Osteocyte (in vitro differentiated cells): ENCODE measurements around the gene SMPD2. TPM values are rescaled to one million over a fixed set of nuclear protein-coding genes. Genes with fewer than 3 reads are reported as not detected.

Experiments
- DNase-seq: peaks from one replicate; pipeline ENCODE4 v3.0.0; 2021; ENCODE audit warnings: mixed read lengths; ENCODE audit not compliant: unreplicated experiment; ENCODE audit errors: extremely low spot score
- H3K27ac Mint-ChIP-seq: one replicate; pipeline ENCODE4 v1.8.0; 2021; ENCODE audit warnings: mild to moderate bottlenecking, mixed read lengths; ENCODE audit not compliant: unreplicated experiment
- H3K27me3 Mint-ChIP-seq: one replicate; pipeline ENCODE4 v1.8.0; 2021; ENCODE audit warnings: mixed read lengths; ENCODE audit not compliant: unreplicated experiment
- H3K36me3 Mint-ChIP-seq: one replicate; pipeline ENCODE4 v1.8.0; 2021; ENCODE audit warnings: mixed read lengths; ENCODE audit not compliant: unreplicated experiment
- H3K4me1 Mint-ChIP-seq: one replicate; pipeline ENCODE4 v1.8.0; 2021; ENCODE audit warnings: mixed read lengths; ENCODE audit not compliant: unreplicated experiment
- H3K4me3 Mint-ChIP-seq: one replicate; pipeline ENCODE4 v1.8.0; 2021; ENCODE audit warnings: mild to moderate bottlenecking, moderate library complexity, mixed read lengths; ENCODE audit not compliant: unreplicated experiment
- H3K9me3 Mint-ChIP-seq: one replicate; pipeline ENCODE4 v1.8.0; 2021; ENCODE audit warnings: mixed read lengths; ENCODE audit not compliant: unreplicated experiment
- total RNA-seq: library from RNA; stranded (reverse); gene quantifications from 2 replicates; pipeline ENCODE4 v1.2.1, GENCODE V29; 2021
- TF ChIP-seq, protein P1 (sequence below): fragments of 200-600 bp; sonication (generic); IDR thresholded peaks from 2 replicates; pipeline ENCODE4 v1.5.0; 2021; ENCODE audit warnings: antibody characterized with exemption, mild to moderate bottlenecking, moderate library complexity

The SMPD2 gene
- total RNA-seq, 1 donor from 2014 or later: 10.1 TPM

DNA sequence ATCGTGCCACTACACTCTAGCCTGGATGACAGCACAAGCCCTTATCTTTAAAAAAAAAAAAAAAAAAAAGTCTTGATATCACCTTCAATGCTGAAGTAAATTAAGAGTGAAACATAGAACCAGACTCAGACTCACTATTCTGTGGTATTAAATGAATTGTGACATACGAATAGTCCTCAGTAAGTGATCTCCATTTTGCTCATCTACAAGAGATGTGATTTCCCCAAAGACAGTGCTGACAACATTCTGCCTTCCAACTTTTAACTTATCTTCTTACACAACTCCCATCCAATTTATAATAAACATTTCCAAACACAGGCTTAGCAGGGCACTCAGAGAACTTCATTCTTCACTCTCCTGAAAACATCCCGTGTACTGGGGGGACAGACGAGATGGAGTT lies 34.5 kb downstream of the SMPD2 start:
- TF ChIP-seq, protein P1, sequence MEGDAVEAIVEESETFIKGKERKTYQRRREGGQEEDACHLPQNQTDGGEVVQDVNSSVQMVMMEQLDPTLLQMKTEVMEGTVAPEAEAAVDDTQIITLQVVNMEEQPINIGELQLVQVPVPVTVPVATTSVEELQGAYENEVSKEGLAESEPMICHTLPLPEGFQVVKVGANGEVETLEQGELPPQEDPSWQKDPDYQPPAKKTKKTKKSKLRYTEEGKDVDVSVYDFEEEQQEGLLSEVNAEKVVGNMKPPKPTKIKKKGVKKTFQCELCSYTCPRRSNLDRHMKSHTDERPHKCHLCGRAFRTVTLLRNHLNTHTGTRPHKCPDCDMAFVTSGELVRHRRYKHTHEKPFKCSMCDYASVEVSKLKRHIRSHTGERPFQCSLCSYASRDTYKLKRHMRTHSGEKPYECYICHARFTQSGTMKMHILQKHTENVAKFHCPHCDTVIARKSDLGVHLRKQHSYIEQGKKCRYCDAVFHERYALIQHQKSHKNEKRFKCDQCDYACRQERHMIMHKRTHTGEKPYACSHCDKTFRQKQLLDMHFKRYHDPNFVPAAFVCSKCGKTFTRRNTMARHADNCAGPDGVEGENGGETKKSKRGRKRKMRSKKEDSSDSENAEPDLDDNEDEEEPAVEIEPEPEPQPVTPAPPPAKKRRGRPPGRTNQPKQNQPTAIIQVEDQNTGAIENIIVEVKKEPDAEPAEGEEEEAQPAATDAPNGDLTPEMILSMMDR: no peak
- H3K27me3 Mint-ChIP-seq: no peaks in the 10 kb centered on the region
- peaks cover 19% of the 10 kb centered on the region for H3K4me1 Mint-ChIP-seq
- H3K36me3 Mint-ChIP-seq: peaks cover 44% of the 10 kb centered on the region
- DNase-seq: no peak
- no peak overlapping the region for H3K4me3 Mint-ChIP-seq
- H3K9me3 Mint-ChIP-seq: no peaks in the 10 kb centered on the region
- H3K27ac Mint-ChIP-seq: no peak overlapping the region

DNA sequence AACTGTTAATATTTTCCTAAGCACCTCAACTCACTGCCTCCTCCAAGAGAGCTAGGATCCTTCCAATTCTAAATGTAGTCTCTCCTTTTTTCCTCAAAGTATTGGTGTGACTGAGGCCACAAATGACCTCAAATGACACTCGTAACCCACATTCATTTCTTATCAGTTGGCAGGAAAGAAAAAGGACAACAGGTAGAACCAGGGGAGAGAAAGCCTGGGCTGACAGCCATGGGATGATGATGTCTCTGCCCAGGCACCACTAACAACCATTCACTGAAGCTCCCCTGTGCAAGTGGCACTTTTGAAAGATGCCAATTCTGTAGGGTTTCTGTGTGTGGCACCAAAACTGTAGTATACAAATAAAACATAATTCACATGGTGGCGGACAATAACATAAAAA lies 35.1 kb downstream of the SMPD2 start:
- H3K4me1 Mint-ChIP-seq: peaks cover 23% of the 10 kb centered on the region
- no peak overlapping the region for H3K27ac Mint-ChIP-seq
- no peaks in the 10 kb centered on the region for H3K9me3 Mint-ChIP-seq
- H3K36me3 Mint-ChIP-seq: peaks cover 46% of the 10 kb centered on the region
- DNase-seq: no peak
- no peaks in the 10 kb centered on the region for H3K27me3 Mint-ChIP-seq
- TF ChIP-seq, protein P1: no peak
- no peak overlapping the region for H3K4me3 Mint-ChIP-seq

DNA sequence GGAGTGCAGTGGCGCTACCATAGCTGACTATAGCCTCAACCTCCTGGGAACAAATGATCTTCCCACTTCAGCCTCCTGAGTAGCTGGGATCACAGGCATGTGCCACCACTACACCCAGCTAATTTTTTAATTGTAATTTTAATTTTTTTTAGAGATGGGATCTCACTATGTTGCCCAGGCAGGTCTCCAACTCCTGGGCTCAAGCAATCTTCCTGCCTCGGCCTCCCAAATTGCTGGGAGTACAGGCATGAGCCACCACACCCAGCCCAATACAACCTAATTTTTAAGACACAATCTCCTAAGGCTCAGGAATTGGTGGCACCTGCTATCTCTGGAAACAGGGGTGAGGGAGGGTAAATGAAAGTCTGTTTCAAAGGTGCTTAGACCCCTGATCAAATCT lies 36.7 kb downstream of the SMPD2 start:
- H3K9me3 Mint-ChIP-seq: no peaks in the 10 kb centered on the region
- peaks cover 54% of the 10 kb centered on the region for H3K36me3 Mint-ChIP-seq
- TF ChIP-seq, protein P1: no peak
- no peak for DNase-seq
- H3K4me3 Mint-ChIP-seq: no peak overlapping the region
- no peaks in the 10 kb centered on the region for H3K27me3 Mint-ChIP-seq
- H3K4me1 Mint-ChIP-seq: peaks cover 36% of the 10 kb centered on the region
- no peak overlapping the region for H3K27ac Mint-ChIP-seq

DNA sequence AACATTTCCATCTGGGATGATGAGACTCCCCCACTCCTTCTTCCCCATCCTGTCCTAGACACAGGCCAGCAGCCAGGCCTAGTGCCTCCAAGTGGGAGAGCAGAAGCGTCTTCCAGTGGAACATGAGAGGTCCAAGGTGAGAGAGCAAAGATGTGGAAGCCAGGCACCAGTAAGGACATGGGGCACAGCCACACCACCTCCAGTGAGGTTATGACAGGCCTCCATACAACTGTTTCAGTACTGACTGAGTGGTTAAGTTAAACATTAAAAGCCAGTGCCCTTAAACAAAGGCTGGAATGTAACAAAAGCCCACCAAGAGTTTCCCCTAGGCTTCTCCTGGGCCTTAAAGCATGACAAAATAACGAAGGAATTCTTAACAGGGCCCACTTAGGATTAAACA lies 37.2 kb downstream of the SMPD2 start:
- Mint-ChIP-seq H3K4me3 (no peak overlapping the region), H3K9me3 (no peaks in the 10 kb centered on the region), H3K27ac (peak overlapping the region; percentile 28), H3K4me1 (peaks cover 39% of the 10 kb centered on the region), H3K27me3 (no peaks in the 10 kb centered on the region), H3K36me3 (peaks cover 49% of the 10 kb centered on the region)
- TF ChIP-seq, protein P1: no peak
- no peak for DNase-seq

DNA sequence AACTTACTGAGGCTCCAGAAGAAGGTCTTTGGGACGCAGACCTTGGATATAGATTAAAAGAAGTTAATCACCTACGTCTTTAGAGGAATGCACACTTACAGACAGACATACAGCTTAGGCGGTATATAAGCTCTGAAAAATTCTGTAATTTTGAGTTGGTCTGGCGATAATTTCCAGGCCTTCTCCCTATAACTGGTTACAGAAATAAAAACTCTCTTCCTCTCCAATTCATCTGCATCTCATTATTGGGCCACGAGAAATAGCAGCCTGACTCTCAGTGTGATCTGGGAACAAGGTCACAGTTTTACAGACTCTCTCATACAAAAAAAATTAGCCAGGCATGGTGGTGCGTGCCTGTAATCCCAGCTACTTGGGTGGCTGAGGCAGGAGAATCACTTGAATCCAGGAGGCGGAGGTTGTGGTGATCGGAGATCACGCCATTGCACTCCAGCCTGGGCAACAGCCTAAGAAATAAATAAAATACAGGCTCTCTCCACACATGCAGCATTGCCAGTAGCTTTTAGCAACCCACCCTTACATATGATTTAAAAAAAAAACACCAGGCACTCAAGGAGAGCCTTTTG lies 37.8 kb downstream of the SMPD2 start:
- peak overlapping the region; percentile 23 for H3K4me3 Mint-ChIP-seq
- H3K27me3 Mint-ChIP-seq: no peaks in the 10 kb centered on the region
- peak overlapping the region; percentile 58 for H3K27ac Mint-ChIP-seq
- TF ChIP-seq, protein P1: no peak
- DNase-seq: no peak
- H3K4me1 Mint-ChIP-seq: peaks cover 39% of the 10 kb centered on the region
- peaks cover 44% of the 10 kb centered on the region for H3K36me3 Mint-ChIP-seq
- no peaks in the 10 kb centered on the region for H3K9me3 Mint-ChIP-seq
